ACHN (cell line): ENCODE data around the gene TCP11.
"Not testable (repeated sequence)": the region's sequence is repeated elsewhere in the genome, so short reads cannot be mapped to it uniquely, and the experiment has no call there.

ENCODE experiments used
- DNase-seq: peaks from one replicate; pipeline ENCODE4 v3.0.0-alpha.2; 2015
- in situ Hi-C: cut with HindIII; loops from 2 replicates; pipeline ENCODE4 v1.10.0; 2017; ENCODE audit warnings: low sequenced_read_pairs, low pct_ligation_motif_present, low pct_unique_long_range_greater_than_20kb

The TCP11 gene

DNA sequence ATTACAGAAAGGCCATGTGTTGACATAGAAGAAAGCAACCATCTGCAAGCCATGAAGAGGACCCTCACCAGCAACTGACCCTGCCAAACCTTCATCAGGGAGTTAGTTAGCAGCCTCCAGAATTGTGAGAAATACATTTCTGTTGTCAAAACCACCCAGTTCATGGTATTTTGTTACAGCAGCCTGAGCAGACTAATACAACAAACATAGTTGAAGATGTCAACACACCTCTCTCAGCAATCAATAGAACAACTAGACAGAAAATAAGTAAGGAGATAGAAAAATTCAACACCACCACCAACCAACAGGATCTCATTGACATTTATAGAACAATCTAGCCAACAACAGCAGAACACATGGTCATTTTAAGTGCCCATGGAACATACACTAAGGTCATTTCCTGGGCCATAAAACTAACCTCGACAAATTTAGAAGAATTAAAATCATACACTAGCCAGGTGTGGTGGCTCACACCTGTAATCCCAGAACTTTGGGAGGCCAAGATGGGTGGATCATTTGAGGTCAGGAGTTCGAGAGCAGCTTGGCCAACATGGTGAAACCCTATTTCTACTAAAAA, 32.7 kb downstream of the TCP11 start:
- in situ Hi-C loops, result no loop called here
- DNase-seq, result no peak

DNA sequence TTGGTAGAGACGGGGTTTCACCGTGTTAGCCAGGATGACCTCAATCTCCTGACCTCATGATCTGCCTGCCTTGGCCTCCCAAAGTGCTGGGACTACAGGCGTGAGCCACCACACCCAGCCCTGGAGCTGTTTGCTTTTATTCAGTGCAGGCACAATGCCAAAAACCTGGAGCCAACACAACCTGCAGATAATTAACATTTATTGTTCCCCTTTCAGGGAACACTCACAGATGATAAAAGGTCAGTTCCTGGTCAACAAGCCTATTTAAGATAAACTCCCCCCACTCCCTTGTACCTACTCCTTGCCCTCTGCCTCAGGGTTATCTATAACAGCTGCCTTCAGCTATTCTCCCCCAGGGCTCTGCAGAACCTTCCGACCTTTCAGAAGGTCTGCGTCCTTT, 33.4 kb downstream of the TCP11 start:
- DNase-seq, in situ Hi-C loops: not testable (repeated sequence)

DNA sequence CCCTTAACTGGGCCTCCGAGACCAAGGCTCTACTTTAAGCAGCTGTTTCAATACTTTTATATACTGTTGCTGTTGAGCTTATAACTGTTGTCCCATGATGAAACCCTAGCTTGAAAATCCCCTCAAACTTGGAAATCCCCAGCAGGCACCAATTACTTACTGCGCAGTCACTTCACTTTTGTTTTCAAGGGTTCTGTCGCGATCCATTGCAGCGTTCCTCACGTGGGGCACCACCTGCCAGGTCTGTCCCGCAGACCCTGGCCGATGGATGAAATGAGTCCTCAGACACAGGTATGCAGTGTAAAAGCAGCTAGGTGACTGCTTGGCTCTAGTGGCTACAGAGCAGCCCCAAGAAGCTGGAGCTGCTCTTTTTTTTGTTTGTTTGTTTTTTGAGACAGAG, 33.9 kb downstream of the TCP11 start:
- in situ Hi-C loops, DNase-seq: not testable (repeated sequence)

GRCh38 chr6:35106061-35106460, 35.1 kb downstream of the TCP11 start:
- DNase-seq, in situ Hi-C loops: not testable (repeated sequence)

- in situ Hi-C loops, result no loop called here
Measured at GRCh38 chr6:35105078-35105477, 36.1 kb downstream of the TCP11 start.

DNA sequence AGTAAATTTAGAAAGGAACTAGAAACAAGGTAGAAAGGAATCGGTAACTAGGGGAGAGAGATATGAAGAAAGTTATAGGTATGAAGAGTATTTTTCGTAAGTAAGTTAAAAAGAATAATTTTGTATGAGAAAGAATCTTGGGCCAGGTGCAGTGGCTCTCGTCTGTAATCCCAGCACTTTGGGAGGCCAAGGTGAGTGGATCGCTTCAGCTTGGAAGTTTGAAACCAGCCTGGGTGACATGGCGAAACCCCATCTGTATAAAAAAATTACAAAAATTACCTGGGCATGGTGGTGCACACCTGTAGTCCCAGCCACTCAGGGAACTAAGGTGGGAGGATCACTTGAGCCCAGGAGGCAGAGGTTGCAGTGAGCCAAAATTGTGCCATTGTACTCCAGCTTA, 42.0 kb downstream of the TCP11 start:
- DNase-seq, result no peak
- in situ Hi-C loops, result no loop called here

More at GRCh38 chr6:35105078-35105477, 36.1 kb downstream of the TCP11 start:
- DNase-seq, result no peak

DNA sequence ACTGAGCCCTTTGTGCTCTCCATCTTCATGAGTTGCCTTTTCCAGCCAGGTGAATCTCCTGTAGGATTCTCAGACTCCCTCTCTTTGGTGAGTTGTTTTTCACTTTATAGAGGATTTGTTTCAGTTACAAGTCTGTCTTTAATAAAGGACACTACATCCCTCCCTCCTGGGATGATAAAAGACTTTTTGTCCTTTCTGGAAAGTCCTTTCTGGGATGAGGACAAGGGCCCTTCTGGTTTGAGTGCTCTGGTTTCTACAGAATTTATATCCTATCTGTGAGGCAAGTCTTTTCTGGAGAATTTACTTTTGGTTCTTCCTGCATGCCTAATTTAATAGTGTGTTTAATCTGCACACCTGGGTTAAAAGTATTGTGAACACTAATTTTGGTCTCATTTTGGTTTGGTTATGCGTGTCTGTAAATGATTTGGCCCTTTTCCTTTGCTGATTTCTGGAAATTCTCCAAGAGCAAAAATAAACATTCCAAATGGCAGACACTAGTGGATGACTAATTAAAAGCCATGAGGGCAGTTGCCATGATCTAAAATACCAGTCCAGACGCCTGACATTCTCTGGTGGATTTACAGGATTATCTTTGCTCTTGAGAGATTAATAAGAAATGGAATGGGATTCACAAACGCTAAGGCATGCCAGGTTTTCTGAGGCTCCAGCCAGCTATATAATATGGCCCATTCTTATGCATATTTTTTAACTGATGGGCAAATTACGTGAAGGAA, 44.8 kb downstream of the TCP11 start:
- in situ Hi-C loops, result no loop called here
- peak; percentile 28 for DNase-seq

DNA sequence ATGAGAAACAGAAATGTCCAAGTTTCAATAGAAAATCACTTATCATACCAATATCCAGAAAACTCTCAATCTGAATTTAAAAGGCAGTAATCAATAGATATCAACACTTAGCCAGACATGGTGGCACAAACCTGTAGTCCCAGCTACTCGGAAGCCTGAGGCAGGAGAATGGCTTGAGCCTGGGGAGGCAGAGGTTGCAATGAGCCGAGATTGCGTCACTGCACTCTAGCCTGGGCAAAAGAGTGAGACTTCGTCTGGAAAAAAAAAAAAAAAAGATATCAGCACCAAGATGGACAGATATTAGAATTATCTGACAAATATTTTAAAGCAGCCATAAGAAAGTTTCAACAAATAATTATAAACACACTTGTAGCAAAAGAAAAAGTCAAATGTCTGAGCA, 47.0 kb downstream of the TCP11 start:
- no peak for DNase-seq
- in situ Hi-C loops, result no loop called here

DNA sequence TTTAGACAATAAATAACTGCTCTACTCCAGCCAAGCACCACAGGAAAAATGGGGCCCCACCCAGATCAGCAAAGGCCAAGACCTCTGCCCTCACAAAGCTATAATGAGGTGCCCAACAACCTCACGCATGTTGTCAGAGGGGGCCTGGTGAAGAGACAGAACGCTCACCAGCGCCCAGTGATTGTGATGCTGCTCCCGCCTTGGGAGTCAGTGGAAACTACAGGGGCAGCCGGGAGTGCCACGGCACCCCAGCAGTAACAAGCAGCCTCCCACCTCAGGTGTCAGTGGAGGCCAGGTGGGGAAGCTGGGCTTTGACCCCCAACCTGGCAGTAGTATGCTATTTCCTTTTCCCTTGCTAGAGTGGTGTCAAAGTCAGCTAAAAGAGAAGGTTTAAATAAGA, 47.4 kb downstream of the TCP11 start:
- DNase-seq, result no peak
- in situ Hi-C loops, result no loop called here

- in situ Hi-C loops, result no loop called here
- no peak for DNase-seq
Measured at GRCh38 chr6:35093118-35093445, 48.1 kb downstream of the TCP11 start.

GRCh38 chr6:35092362-35093117, 48.6 kb downstream of the TCP11 start:
- DNase-seq, result peak; percentile 27
- in situ Hi-C loops, result no loop called here

- in situ Hi-C loops, result no loop called here
Measured at GRCh38 chr6:35091346-35092083, 49.6 kb downstream of the TCP11 start.

GRCh38 chr6:35090734-35091133, 50.4 kb downstream of the TCP11 start:
- in situ Hi-C loops, result no loop called here
- DNase-seq, result no peak

More at GRCh38 chr6:35091346-35092083, 49.6 kb downstream of the TCP11 start:
- no peak for DNase-seq

- in situ Hi-C loops, result no loop called here
- DNase-seq, result no peak
Measured at GRCh38 chr6:35089935-35090505, 51.1 kb downstream of the TCP11 start.

DNA sequence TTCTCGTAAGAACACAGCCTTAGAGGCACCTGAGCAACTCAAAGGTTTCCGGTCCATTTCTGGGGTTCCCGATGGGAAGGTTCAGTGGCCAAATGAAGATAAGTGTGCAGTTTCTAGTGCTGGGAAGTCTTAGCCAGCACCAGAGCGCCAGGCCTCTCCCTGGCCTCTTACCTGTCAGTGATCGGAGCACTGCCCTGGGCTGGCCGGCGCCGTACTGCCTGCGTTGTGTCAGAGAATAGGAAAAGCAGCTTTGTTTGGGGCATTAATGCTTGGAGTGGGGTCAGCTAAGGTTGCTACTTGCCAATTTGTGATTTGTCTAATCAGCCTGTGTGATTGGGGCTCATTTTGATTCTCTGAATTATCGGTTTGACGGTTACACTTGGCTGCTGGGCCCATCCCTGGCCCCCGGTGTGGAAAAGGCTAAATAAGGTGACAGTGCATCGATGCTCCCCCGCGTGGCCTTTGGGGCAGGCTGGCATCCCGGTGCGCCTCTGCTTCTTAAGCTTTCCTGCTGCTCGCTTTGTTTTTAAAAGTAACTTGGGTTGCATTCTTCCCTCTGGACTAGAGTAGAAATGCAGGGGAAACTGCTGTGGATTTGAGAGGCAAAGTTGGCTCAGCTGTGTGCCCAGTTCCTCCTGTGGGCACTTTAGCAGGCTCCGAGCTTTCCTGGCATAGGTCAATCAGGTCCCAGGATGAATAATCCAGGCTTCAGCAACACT, 51.8 kb downstream of the TCP11 start:
- DNase-seq, result no peak
- in situ Hi-C loops, result no loop called here

DNA sequence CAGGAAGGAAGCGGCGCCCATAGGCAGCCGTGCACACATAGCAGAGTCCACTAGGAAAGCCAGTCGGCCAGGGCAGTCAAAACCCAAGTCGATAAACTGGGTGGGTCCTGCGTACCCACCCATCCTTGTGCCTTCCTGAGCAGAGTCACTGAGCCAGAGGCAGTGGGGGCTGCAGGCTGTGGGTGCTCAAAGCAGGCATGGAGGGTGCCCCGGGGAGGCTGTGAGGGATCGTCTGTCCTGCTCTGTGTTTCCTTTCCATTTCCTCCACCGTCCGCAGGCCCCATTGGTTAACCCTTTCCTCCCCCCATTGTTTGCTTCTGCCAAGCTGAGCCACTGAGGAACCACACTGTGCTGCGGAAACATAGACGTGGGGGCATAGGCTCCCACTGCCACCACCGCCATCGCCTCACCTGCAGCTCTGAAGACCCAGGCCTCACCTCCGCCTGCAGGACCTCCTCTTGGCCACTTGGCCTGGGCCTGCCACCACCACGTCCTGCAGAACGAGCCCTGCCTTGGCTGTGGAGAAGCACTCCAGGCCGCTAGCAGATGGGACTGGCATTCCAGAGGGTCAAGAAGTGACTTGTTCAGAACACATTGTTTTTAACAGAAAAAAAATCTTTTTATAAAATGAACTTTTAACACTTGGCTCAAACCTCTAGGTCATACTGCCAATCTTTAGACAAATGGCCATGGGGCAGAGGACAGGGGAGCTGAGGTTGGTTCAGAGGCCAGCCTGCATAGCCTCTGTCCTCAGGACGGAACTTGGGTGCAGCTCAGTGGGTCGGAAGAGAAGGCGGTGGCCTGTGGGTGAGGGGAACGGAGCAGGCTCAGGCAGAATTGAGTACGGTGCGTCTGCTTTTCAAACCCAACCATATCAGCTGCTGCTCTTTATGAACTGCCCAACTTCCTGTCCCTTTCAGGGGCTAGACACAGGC, 52.6 kb downstream of the TCP11 start:
- in situ Hi-C loops, result no loop called here
- DNase-seq, result no peak
